HG03135 (cell line): Measurements from ENCODE around the gene ZGLP1.
A peak's percentile ranks its signal among the peaks of the same experiment; 100 is the strongest.
"Not testable (repeated sequence)": the region's sequence is repeated elsewhere in the genome, so short reads cannot be mapped to it uniquely, and the experiment has no call there.

Experiments
- ATAC-seq: cut with Tn5 transposase; IDR thresholded peaks from one replicate; pipeline ENCODE4 v1.9.1; 2021; ENCODE audit warnings: mild to moderate bottlenecking, moderate library complexity; ENCODE audit not compliant: unreplicated experiment

ZGLP1 gene

DNA sequence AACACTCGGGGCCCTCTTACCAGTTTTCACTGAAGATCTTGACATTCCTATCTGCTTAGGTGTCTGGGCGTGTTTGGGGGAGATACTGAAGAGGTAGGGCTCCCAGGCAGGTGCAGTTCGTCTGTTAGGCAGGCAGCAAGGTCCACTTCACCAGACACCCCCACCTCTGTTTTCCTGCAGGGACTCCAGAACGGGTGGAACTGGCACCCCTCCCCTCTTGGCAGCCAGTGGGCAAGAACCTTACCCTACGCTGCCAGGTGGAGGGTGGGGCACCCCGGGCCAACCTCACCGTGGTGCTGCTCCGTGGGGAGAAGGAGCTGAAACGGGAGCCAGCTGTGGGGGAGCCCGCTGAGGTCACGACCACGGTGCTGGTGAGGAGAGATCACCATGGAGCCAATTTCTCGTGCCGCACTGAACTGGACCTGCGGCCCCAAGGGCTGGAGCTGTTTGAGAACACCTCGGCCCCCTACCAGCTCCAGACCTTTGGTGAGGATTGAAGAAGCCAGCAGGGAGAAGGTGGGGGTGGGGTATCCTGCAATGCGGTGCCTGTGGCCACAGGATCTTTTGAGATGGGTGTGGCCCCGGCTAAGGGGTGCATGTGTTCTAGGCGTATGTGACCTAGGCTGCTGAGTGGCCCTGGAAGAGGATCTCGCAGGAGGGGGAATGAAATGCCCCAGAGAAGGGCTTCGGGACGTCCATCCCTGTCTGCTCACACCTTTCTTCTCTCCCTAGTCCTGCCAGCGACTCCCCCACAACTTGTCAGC, 26.1 kb downstream of the ZGLP1 start:
- no peak for ATAC-seq

DNA sequence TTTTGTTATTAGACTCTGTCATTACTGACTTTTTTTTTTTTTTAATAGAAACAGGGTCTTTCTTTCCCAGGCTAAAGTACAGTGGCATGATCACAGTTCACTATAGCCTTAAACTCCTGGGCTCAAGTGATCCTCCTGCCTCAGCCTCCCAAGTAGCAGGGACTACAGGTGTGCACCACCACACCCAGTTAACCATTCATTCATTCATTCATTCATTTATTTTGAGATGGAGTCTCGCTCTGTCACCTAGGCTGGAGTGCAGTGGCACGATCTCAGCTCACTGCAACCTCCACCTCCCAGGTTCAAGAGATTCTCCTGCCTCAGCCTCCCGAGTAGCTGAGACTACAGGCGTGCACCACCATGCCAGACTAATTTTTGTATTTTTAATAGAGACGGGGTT, 27.6 kb downstream of the ZGLP1 start:
- not testable (repeated sequence) for ATAC-seq

DNA sequence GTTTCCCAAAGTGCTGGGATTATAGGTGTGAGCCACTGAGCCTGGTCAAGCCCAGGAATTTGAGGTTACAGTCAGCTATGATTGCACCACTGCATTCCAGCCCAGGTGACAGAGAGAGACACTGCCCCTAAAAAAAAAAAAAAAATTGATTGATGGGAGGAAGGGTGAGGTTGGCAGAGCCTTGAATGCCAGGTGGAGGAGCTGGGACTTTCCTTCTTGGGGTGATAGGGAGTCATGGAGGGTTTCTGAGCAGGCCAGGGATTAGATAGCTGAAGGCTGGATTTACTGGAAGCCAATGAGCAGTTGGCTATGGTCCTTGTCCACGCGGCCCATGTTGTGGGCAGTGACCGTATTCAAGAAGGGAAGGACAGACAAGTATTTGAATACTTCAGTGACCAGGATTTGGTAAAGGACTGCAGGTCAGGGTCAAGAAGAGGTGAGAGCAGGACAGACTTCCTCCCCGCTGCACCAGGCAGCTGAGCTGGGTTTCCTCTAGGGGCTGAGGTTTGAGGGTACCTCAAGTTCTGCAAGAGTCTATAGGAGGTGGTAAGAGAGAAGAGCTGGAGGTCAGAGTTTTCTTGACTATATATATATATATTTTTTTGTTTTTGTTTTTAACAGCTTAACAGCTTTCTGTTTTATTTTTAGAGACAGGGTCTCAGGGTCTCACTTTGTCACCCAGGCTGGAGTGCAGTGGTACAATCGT, 29.7 kb downstream of the ZGLP1 start:
- ATAC-seq = no peak

DNA sequence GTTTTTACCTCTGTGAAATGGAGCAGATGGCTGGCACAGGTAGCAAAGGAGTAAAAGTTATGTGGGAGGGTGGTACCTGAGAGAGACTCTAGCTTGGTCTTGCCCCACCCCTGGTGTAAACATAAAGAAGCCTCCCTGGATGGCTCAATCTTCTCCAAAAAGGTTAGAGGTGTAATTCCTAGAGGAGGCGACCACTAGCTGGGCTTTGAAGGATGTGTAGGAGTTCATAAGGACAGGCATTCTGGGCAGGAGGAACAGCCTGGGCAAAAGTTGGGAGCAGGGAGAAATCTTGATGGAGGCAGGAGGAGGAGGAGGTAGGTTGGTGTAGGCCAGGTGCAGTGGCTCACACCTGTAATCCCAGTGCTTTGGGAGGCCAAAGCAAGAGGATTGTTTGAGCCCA, 30.7 kb downstream of the ZGLP1 start:
- ATAC-seq = no peak

DNA sequence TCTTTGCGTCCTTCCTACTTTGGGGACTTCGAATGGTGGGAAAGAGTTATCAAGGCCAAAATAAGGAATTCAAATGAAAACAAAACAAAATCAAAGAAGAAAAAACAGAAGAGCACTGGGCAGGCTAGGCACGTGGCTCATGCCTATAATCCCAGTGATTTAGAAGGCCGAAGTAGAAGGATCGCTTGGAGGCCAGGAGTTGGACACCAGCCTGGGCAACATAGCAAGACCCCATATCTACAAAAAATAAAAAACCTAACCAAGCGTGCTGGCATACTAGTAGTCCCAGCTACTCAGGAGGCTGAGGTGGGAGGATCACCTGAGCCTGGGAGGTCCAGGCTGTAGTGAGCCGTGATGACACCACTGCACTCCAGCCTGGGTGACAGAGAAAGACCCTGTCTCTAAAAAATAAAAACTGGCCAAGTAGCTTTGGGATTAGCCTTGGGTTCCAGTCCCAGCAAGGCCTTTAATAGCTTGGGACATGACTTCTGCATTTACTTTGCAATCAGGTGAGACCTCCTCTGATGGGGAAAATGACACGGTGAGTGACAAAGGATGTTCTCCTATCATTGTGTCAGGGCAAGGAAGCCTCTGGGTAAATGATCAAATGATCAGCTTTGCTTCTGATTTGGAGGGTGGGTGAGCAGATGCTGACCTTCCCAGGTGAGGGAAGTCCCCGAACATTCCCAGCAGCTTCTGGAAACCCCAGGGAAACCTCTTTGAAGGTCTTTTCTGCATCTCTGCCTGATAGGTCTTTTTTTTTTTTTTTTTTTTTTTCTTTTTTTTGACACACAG, 31.6 kb downstream of the ZGLP1 start:
- no peak for ATAC-seq

DNA sequence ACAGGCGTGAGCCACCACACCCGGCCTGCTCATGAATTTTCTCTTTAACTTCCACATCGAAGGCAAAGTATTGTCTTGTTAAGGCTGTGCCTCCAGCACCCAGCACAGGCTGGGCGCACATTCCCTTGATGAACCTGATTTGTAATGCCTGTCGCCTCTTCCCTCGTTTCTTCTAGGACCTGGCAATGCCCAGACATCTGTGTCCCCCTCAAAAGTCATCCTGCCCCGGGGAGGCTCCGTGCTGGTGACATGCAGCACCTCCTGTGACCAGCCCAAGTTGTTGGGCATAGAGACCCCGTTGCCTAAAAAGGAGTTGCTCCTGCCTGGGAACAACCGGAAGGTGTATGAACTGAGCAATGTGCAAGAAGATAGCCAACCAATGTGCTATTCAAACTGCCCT, 35.0 kb downstream of the ZGLP1 start:
- no peak for ATAC-seq

DNA sequence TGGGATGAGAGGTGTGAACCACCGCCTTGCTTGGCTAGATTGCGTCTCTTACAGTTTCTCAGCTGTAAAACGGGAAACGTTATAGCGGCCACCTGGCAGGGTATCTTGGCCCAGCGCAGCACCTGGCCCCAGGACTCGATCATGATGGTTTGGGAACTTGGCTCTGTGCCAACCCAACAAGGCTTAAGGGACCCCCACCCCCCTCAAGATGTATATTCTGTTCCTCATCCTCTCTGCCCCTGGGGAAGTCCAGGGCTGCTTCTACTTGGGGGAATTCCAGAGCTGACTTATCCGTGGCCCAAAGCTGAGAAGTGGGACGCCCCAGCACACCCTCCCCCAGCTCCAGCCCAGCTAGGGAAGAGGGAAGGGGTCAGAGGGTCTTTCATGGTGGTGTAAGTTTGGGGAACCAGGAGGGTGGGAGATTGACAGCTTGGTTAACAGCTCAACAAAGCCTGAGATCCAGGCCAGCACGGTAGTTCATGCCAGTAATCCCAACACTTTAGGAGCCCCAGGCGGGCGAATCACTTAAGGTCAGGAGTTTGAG, 38.0 kb downstream of the ZGLP1 start:
- peak; percentile 24 for ATAC-seq

DNA sequence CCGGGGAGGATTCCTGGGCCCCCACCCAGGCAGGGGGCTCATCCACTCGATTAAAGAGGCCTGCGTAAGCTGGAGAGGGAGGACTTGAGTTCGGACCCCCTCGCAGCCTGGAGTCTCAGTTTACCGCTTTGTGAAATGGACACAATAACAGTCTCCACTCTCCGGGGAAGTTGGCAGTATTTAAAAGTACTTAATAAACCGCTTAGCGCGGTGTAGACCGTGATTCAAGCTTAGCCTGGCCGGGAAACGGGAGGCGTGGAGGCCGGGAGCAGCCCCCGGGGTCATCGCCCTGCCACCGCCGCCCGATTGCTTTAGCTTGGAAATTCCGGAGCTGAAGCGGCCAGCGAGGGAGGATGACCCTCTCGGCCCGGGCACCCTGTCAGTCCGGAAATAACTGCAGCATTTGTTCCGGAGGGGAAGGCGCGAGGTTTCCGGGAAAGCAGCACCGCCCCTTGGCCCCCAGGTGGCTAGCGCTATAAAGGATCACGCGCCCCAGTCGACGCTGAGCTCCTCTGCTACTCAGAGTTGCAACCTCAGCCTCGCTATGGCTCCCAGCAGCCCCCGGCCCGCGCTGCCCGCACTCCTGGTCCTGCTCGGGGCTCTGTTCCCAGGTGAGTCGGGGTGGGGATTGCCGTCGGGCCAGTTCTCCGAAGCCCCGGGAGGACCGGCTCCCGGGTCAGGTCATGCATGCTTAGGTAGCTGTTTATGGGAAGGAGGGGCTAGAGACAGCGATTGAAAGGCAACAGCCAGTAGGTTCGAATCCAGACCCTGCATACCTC, 38.8 kb downstream of the ZGLP1 start, which contains the start of gene ICAM1:
Gene ICAM1 (plus strand): TSS at position 505 of the 779 bp plus-strand sequence. CDS start 40 bp downstream, at position 545.
- peak; percentile 53 for ATAC-seq

DNA sequence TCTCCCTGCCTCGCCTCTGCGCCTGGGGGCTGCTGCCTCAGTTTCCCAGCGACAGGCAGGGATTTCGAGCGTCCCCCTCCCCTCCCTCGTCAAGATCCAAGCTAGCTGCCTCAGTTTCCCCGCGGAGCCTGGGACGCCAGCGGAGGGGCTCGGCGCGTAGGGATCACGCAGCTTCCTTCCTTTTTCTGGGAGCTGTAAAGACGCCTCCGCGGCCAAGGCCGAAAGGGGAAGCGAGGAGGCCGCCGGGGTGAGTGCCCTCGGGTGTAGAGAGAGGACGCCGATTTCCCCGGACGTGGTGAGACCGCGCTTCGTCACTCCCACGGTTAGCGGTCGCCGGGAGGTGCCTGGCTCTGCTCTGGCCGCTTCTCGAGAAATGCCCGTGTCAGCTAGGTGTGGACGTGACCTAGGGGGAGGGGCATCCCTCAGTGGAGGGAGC, 39.4 kb downstream of the ZGLP1 start:
- no peak for ATAC-seq

DNA sequence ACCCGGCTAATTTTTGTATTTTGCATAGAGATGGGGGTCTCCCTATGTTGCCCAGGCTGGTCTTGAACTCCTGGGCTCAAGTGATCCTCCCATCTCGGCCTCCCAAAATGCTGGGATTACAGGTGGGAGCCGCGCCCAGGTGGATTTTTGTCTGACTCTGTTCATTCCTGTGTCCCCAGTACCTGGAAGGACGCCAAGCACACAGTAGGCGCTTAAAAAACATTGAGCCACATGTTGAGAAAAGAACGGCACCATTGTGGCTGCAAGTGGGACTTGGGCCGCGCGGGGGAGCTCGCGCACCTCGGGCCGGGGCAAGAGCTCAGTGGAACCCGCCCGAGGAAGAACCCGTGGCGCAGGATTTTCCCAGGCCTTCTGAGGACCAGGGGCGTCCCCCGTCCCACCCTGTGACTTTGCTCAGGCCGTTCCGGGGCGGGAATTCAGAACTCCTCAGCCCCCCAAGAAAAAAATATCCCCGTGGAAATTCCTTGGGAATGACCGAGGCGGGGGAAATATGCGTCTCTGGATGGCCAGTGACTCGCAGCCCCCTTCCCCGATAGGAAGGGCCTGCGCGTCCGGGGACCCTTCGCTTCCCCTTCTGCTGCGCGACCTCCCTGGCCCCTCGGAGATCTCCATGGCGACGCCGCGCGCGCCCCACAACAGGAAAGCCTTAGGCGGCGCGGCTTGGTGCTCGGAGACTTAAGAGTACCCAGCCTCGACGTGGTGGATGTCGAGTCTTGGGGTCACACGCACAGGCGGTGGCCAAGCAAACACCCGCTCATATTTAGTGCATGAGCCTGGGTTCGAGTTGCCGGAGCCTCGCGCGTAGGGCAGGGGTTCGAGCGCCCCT, 40.1 kb downstream of the ZGLP1 start:
- ATAC-seq = no peak

DNA sequence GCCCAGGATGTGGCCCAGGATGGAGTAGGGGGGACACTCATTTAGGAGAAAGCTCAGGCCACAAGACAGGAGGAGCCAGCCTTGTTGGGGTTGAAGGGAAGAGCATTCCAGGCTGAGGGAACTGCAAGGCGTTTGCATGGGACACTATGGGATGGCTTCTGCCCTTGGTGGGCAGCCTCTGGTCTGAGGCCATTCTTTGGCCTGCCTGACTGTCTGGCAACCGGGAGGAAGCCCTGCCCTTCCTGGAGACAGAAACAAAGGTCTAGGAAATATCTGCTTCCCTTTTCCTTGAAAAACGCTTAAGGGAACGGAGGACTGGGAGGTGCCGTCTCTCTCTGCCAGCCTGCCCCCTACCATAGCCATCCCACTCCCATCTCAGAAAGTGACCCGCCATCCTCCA, 41.5 kb downstream of the ZGLP1 start:
- no peak for ATAC-seq

DNA sequence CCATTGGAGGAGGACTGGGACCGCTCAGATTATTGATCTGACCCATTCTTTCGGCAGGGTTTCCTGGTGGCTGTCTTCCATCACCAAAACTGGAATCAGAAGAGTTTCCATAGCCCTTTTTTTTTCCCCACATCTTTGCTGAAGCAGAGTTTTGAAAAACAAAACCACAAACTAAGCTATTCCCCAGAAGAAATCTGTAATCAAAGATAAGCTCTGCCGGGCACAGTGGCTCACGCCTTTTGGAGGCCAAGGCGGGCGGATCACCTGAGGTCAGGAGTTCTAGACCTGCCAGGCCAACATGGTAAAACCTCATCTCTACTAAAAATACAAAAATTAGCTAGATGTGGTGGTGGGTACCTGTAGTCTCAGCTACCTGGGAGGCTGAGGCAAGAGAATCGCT, 42.9 kb downstream of the ZGLP1 start:
- ATAC-seq = no peak

DNA sequence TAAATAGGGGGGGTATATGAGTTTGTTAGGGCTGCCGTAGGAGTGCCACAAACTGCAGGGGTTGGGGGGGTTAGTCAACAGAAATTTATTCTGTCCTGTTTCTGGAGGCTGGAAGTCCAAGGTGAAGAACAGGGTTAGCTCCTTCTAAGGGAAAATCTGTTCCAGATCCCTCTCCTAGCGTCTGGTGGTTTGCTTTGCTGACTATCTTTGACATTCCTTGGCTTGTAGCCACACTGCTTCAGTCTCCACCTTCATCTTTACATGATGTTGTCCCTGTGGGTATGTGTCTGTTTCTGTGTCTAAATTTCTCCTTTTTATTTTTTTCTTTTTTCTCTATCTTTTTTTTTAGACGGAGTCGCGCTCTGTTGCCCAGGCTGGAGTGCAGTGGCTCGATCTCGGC, 46.8 kb downstream of the ZGLP1 start:
- ATAC-seq = no peak

DNA sequence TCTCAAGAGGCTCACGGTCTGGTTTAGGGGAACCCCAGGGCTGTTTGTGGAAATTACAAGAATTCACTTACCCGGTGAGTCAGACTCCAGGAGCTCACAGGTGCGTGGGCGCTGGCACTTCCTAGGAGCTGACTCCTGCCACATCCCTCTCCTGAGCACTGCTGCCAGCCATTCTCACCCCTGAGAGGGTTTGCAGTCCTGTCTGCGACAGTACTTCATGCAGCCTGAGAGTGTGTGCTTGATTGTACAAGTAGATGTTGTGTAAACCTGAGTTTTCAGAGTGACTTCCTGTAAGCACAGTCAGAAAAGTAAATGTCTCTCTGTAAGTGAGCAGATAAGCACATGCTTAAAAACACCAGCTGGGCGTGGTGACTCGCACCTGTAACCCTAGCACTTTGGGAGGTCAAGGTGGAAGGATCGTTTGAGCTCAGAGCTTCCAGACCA, 49.5 kb downstream of the ZGLP1 start:
- no peak for ATAC-seq

DNA sequence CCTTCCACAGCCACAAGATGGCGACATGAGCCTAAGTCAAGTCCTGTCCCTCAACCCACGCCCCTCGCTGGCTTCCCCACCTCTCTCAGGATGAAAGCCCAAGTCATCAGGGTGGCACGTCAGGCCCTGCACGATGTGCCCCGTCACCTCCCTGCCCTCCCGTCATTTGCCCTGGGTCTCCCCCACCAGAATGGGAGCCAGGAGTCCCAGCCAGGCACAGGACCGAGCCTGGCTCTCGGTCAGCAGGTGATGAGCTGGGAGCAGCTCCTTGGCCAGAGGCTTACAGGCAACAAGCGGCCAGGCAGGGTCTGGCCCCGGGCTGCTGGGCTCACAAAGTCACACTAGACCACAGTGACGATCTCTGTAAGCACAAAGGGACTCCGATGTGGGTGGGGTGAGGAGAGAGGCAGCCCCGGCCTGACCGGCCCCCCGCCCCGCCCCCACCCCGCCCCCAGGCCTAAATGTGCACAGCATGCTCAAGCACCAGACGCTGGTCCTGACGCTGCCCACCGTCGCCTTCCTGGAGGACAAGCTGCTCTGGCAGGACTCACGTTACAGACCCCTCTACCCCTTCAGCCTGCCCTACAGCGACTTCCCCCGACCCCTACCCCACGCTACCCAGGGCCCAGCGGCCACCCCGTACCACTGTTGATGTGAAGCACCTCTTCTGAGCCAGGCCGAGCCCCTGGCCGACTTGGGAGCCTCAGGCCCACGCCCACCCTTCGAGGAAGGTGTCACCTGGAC, 50.3 kb downstream of the ZGLP1 start:
- no peak for ATAC-seq

DNA sequence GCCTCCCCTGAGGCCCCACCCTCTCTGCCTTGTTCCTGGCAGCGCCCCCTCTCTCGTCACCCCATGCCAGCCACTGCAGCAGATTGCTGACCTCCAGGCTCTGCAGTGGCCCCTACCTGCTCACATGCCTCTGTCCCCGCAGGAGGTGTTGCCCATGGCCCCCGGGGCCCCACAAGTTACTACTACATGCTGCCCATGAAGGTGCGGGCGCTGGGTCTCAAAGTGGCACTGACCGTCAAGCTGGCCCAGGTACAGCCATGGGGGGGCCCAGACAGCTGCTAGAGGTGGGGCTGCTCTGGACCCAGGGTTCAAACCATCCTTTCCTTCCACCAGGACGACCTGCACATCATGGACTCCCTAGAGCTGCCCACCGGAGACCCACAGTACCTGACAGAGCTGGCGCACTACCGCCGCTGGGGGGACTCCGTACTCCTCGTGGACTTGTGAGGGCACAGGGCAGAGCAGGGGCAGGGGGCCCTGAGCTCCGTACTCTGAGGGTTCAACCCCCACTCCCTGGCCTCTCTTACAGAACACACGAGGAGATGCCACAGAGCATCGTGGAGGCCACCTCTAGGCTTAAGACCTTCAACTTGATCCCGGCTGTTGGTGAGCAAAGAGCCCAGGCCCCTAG, 51.4 kb downstream of the ZGLP1 start:
- ATAC-seq = no peak

DNA sequence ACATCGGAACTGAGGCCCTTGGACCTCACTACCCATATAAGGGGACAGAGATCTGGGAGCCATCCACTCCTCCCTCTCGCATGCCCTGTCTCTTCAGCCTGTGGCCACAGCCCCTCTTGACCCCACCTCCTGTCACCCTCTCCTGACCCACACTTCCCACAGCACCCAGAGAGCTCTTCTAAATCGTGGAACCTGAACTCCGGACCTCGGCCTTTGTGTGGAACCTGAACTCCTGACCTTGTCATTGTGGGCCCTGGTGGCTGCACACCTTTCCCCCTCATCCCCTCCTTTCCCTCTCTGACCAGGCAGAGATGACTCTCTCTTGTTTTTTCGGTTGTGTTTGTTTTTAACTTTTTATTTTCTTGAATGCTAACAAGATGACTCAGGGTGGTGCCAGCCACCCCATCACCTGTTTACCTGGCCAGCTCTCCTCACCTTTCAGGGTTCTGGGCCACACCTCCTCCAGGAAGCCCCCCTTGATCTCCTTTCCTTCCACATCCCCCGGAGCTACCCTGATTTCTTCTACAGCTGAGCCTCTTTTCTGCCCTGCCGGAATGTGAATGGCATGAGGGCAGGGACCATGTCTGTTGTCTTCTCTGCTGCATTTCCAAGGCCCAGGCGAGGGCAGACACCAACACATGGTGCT, 52.5 kb downstream of the ZGLP1 start:
- ATAC-seq = no peak

DNA sequence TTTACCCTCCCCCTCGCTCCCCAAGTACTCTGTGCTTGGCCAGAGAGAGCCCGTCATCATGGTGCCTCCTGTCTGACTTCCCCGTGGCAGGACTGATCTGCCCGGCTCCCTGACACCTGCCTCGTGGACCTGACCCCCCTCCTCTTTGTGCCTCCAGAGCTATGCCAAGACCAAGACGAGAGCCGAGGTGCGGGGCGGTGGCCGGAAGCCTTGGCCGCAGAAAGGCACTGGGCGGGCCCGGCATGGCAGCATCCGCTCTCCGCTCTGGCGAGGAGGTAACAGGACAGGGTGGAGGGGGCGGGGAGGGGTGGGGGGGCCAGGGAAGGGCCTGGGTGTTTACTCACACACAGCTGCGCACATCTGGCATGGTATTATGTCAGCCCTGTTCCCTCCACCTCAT, 53.1 kb downstream of the ZGLP1 start:
- ATAC-seq = no peak
